Fibroblast of upper back skin (primary cell): ENCODE data around the gene NSFL1C.

ENCODE experiments used
- DNase-seq: peaks from one replicate; pipeline ENCODE4 v3.0.0-alpha.2; 2013

NSFL1C gene

DNA sequence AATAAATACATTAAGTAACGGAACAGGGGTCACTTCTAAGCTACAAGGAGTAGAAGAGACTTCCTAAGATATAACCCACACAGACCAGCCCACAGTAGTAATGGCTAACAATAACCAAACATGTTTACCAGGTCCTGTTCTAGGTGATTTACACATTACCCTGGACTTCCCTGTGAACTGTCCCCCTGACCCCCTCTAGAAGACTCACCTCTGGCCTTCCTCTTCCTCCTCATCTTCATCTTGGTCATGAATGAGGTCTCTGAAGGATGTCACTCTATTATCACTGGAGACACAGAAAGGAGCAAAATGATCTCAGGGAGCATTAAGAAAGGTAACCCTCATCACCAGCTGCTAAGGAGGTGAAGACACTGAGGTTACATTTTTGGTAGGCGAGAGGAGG lies 8.7 kb downstream of the NSFL1C start:
- no peak for DNase-seq

GRCh38 chr20:1456300-1456699 lies 10.3 kb downstream of the NSFL1C start:
- DNase-seq, result peak; percentile 41

- DNase-seq, result no peak
Measured at GRCh38 chr20:1450926-1451491, 15.6 kb downstream of the NSFL1C start.

GRCh38 chr20:1449370-1449769 lies 17.3 kb downstream of the NSFL1C start:
- DNase-seq, result no peak

- no peak for DNase-seq
Measured at GRCh38 chr20:1448081-1448620, 18.5 kb downstream of the NSFL1C start.

DNA sequence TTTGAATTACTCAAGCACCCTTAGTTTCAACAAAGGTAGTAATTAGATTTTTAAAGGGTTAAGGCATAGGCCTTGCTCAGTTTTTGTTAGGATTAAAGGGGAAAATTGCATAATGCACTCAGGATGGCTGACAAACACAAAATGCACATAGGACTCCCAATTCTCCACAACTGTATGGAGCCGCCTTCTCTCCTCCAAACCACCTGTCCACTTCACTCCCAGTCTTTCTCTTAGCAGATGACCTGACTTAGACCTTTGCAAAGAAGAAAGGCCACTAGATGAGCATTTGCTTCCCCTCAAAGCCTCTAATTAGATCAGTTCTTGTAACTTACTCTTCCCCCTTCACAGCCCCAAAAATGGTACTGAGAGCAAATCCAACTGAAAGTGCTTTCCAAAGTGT lies 20.1 kb downstream of the NSFL1C start:
- DNase-seq, result no peak

- DNase-seq, result no peak
Measured at GRCh38 chr20:1443085-1443484, 23.6 kb downstream of the NSFL1C start.

DNA sequence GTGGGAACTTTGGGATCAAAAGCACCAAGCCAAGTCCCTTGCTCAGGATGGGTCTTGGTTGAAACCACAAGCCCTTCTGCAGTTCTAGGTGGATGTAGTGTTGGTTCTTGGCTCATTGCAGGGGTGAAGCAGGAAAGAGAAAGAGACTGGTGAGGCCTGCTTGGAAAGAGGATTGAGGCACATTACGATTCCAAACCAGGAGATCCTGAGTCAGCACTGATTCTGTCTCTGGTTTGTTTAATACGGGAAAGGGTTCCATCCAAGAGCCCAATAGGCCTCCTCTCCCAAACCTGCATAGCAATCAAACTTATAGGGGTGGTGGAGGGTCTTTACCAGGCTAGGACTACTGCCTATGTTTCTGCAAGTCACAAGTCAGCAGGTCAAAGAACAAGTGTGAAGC lies 24.3 kb downstream of the NSFL1C start:
- no peak for DNase-seq

- DNase-seq, result no peak
Measured at GRCh38 chr20:1441133-1441532, 25.5 kb downstream of the NSFL1C start.

DNA sequence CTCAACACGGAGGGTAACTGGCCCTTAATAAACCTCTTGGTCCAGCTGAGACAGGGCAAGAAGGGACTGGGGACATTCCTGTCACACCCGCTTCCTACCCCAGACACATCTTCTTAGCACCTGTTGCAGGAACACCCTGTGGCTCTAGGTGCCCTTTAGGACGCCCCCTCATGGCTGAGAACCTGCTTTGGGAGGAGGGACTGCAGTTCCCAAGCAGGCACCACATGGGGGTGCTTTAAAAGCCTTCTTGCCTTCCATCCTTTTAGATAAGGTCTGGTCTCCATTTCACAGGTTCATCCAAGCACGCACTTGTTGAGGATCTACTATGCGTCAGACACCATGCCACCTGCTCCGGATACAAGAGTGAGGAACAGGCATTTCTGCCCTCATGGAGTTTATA lies 26.6 kb downstream of the NSFL1C start:
- no peak for DNase-seq

DNA sequence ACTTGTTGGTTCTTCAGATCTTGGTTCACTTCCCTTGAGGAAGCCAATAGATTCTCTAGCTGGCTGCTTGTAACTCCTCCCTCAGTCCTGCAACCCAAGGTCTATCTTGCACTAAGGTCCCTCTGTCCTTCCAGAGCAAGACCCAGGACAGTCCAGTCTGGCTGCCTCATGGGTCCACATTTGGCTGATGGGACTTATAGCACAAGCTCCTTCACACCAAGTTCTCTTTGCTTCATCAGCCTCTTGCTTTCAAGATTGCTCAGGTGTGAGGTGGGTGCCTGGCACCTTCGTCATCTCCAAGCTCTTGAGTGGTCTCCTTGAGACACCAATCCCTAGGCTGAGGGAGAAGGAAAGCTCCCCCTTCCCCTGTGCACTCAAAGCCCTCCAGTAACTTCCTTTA lies 28.3 kb downstream of the NSFL1C start:
- DNase-seq, result no peak

DNA sequence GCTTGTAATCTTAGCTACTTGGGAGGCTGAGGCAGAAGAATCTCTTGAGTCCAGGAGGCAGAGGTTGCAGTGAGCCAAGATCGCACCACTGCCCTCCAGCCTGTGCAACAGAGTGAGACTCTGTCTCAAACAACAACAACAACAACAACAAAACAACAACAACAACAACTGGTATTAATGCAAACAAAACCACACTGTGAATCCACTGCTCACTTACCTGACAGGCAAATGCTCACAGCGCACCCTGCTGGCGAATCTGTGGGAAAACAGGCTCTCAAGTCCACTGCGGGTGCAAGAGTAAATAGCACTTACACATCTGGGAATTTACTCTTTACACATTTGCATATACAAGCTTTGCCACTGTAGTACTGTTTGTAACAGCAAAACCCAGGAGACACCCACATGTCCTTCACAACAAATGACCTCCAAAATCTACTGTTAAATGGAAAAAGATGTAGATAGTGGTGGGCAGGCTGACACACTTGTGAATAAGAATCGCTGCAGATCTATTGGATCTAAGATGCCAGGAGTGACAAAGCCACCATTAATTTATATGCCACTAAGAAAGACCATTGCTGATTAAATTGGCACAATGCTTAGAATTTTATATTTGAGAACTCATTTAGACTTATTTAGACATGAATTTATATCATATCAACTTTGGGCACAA lies 29.3 kb downstream of the NSFL1C start:
- DNase-seq, result peak; percentile 71

DNA sequence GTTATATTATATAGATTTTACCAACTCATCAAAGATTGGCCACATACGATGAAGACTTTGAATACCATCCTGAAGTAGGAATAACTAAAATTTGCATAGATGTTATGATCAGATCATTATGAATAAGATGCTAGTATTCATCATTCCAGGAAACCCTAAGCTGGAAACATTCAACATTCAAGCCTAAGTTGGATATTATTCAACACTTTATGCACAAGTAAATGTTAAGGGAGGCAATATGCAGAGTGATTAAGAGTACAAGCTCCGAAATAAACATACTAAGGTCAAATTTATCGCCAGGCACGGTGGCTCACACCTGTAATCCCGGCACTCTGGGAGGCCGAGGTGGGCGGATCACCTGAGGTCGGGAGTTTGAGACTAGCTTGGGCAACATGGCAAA lies 30.4 kb downstream of the NSFL1C start:
- DNase-seq, result no peak

DNA sequence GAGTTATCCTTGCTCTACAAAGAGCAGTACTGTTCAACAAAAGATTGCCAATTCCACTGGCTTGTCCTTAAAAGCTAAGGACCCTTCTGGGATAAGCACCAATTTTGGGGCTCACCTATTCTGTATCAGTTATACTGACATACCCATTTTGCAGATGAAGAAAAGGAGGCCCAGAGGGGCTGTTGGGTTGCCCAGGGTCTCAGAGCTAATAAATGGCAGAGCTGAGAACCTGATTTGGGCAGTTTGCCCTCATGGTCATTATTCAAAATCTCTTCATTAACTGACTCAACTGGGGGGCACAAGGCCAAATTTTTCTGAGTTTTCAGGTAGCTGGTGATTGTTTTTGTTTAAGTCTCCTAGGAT lies 31.3 kb downstream of the NSFL1C start:
- DNase-seq, result no peak

DNA sequence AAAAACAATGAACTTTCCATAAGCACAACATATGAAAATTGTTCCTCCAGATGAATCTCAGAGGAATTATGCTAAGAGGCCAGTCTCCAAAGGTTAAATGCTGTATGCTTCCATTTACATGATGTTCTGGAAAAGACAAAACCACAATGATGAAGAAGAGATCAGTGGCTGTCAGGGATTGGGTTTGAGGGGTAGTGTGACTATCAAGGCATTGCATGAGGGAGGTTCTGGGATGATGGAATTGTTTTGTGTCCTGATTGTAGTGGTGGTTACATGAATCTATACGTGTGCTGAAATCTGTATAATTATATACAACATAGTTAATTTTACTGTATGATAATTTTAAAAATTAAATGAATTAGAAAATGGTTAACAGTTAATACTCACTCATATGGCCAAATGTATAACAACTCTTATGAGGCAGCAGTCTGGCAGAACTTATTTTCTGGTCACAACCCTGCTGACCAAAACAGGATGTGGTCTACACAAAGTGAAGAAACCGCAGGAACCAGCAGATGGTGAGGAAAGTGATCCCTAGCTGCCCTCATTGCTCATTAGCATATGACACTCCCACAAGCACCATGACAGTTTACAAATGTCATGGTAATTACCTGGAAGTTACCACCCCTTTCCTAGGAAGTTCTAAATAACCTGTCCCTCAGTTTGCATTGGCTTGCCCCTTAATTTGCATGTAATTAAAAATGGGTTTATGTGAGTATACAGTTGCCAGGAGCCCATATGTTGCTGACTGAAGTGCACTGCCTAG lies 31.9 kb downstream of the NSFL1C start:
- peak; percentile 64 for DNase-seq

- no peak for DNase-seq
Measured at GRCh38 chr20:1431158-1431557, 35.5 kb downstream of the NSFL1C start.

GRCh38 chr20:1430004-1430451 lies 36.6 kb downstream of the NSFL1C start:
- DNase-seq, result peak; percentile 47

- no peak for DNase-seq
Measured at GRCh38 chr20:1429143-1429728, 37.4 kb downstream of the NSFL1C start.

GRCh38 chr20:1427457-1428054 lies 39.1 kb downstream of the NSFL1C start:
- DNase-seq, result no peak

DNA sequence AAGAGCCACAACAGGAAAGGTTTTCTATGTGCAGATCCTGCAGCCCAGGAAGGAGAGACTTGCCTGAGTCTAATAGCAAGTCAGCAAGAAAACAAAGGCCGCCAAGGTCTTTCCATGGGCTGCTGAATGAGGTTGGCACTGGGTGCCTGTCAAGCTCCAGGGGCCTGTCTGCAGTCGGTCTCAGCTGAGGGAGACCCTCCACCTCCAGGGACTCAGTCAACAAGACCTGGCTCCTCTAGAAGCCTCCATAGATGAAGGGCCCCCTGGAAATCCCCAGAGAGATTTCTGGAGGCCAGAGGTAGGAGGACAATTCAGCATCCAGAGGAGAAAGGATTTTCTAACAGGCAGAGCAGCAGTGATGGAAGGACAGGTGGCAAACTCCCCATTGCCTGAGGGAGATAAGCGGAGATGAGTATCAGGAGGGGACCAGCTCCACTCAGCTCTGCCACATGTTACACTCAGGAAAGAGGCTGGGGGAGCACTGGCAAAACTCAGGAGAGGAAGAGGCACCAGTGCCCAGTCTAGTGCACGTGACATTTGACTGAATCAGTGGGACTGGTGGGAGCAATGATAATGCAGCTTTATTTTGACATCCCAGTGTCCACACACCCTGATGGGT lies 40.3 kb downstream of the NSFL1C start:
- DNase-seq, result no peak

- no peak for DNase-seq
Measured at GRCh38 chr20:1424336-1424735, 42.3 kb downstream of the NSFL1C start.

DNA sequence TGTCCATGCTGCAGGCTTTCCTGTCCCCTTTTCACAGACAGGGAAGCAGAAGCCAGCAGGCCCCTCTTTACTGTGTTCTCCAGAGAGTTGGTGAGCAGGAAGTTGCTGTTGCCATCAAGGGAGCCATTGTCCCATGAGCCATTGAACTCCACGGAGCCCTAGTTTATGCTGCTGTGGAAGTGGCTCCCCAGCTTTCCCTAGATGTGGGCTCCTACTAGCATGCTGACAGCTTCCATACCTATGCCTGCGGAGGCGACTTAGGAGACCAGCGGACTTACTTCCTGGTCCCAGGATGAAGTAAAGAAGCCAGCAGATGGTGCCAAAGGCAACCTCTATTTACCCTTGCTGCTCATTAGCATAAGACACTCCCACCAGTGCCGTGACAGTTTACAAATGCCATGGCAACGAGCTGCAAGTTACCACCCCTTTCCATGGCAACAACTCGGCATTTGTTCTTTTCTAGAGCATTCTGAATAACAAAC lies 43.0 kb downstream of the NSFL1C start:
- DNase-seq, result peak; percentile 36

GRCh38 chr20:1423206-1423605 lies 43.4 kb downstream of the NSFL1C start:
- DNase-seq, result no peak
